Right lobe of liver (tissue), 4 donors: ENCODE measurements around the gene HES4.

ENCODE experiments used
- POLR2A ChIP-seq: fragments of 450-650 bp; IDR thresholded peaks from one replicate; pipeline ENCODE4 v1.6.1; 2017; ENCODE audit warnings: antibody characterized with exemption, mild to moderate bottlenecking
- TF ChIP-seq, protein P1 (sequence below), 4 donors: fragments of 200-600 bp in 3 of 4; fragments of 450-650 bp in 1 of 4; IDR thresholded peaks; one replicate each; pipeline versions ENCODE4 v1.5.1 to v1.8.0; 2016 to 2022; ENCODE audit warnings: antibody characterized with exemption in 4 of 4, mild to moderate bottlenecking in 2 of 4
- donor health status: DM: no; HTN: no; CAD: no.
- donor health status: DM: no; HTN: no; CAD: no.
- donor health status: DM: no; HTN: yes; CAD: no.

- TF ChIP-seq, protein P1, sequence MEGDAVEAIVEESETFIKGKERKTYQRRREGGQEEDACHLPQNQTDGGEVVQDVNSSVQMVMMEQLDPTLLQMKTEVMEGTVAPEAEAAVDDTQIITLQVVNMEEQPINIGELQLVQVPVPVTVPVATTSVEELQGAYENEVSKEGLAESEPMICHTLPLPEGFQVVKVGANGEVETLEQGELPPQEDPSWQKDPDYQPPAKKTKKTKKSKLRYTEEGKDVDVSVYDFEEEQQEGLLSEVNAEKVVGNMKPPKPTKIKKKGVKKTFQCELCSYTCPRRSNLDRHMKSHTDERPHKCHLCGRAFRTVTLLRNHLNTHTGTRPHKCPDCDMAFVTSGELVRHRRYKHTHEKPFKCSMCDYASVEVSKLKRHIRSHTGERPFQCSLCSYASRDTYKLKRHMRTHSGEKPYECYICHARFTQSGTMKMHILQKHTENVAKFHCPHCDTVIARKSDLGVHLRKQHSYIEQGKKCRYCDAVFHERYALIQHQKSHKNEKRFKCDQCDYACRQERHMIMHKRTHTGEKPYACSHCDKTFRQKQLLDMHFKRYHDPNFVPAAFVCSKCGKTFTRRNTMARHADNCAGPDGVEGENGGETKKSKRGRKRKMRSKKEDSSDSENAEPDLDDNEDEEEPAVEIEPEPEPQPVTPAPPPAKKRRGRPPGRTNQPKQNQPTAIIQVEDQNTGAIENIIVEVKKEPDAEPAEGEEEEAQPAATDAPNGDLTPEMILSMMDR (IDR thresholded peaks at IDR 0.05), result no peak
- TF ChIP-seq POLR2A, result peak; percentile 54
These were observed 20.1 kb upstream of the HES4 start, which contains the start of gene AGRN for GRCh38 chr1:1020000-1020404.
